Activated naive CD4-positive, alpha-beta T cell treated with anti-CD3 and anti-CD28 coated beads, Interleukin-2, amount 50 U/mL, for 16 hours (primary cell): ENCODE results near the gene HES1.
A peak's percentile ranks its signal among the peaks of the same experiment; 100 is the strongest.
"Not testable (repeated sequence)": the region's sequence is repeated elsewhere in the genome, so short reads cannot be mapped to it uniquely, and the experiment has no call there.

Experiments used
- DNase-seq: peaks from one replicate; pipeline ENCODE4 v3.0.0-alpha.2; 2020

HES1 gene

GRCh38 chr3:194128919-194129295, 7.0 kb upstream of the HES1 start:
- DNase-seq, result not testable (repeated sequence)

- DNase-seq, result no peak
Measured at GRCh38 chr3:194129581-194130133, 6.3 kb upstream of the HES1 start.

GRCh38 chr3:194130188-194130587, 5.8 kb upstream of the HES1 start:
- DNase-seq, result no peak

DNA sequence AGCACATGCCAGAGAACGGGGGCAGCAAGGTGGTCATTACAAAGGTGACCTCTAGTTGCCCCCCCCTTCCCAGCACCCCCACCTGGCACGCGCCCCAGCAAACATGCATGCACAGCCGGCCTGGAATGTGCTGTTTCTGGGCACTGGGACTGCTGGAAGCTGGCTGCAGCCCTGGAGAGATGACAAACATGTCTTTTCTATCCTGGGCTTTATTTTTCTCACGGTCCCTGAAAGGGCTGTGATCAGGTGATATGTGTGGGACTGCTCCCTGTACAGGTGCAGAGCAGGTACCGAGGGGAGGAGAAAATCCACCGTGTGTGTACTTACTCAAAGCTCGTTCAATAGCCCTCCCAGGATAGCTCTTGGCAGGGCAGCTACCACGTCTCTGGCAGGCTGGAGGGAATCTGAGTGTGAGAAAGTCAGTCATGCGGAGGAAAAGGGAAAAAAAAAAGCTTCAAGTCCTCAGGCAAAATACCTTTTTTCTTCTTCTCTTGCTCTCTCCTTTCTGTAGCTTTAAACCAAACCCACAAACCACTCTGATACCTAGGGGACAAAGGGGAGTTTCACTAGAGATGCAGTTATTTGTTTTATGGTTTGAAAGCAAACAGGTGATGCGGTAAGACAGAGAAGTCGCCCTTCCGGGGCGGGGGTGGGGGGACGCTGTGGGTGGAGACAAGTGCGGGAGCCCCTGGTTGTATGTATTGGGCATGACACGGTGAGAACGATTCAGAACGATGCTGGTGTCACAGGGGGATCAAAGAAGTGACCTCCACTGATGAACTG, 5.0 kb upstream of the HES1 start:
- DNase-seq, result no peak

- no peak for DNase-seq
Measured at GRCh38 chr3:194132465-194133286, 3.3 kb upstream of the HES1 start.

GRCh38 chr3:194133661-194134230, 2.2 kb upstream of the HES1 start:
- DNase-seq, result peak; percentile 35

- peak; percentile 58 for DNase-seq
Measured at GRCh38 chr3:194134231-194134756, 1.7 kb upstream of the HES1 start.

- peak; percentile 86 for DNase-seq
Measured at GRCh38 chr3:194134757-194135515, 1.0 kb upstream of the HES1 start.

GRCh38 chr3:194135516-194135805, 487 bp upstream of the HES1 start:
- no peak for DNase-seq

DNA sequence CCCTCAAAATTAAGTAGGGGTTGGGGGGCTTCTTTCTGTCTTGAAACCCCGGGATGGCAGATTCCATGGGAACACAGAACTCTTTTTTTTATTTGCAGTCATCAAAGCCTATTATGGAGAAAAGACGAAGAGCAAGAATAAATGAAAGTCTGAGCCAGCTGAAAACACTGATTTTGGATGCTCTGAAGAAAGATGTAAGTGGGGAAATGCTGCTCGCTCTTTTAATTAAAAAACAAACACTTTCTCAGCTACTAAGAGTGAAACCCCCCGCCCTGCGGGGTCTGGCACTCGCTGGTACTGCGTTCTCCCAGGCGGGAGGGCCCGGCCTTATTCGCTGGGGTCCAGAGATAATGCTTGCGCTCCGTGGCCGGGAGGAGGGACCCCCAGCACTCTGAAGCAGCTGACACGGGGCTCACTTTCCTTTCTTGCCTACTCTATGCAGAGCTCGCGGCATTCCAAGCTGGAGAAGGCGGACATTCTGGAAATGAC, 615 bp downstream of the HES1 start:
- no peak for DNase-seq

DNA sequence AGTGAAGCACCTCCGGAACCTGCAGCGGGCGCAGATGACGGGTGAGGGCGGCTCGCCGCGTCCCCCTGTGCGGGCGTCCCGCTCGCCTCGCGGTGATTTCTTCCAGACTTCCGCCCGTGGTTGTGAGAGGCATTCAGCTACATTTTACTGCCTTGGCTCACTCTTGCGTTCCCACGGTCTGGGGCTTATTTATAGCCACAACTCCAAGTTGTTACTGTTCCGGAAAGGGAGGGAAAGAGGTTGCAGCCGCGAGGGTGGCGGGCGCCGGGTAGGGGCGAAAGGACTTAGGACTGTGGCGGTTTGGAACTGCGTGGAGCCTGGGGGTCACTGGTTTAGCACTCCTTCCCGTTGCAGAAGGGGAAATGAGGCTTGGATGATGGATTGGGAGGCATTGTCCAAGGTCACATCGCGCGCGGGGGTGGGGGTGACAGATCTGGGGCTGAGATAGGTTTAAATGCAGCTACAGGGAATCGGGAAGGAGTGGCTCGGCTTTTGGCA, 1.1 kb downstream of the HES1 start:
- peak; percentile 29 for DNase-seq

- peak; percentile 53 for DNase-seq
Measured at GRCh38 chr3:194137506-194138474, 1.8 kb downstream of the HES1 start.

DNA sequence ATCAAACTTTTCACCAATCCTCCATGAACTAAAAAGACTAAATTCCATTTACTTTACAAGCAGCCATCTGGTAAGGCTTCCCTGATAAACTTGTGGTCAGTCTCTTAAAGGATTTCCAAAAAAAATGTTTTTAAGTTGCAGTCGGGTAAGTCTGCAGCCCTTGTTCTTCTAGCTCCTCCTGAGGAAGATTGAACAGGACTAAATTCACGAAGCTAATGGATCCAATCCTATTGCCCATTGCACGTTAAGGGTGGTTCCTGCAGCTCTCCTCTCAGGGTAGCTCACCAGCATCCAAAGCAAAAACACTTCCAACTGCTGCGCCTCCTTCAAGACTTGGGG, 2.8 kb downstream of the HES1 start:
- DNase-seq, result no peak

DNA sequence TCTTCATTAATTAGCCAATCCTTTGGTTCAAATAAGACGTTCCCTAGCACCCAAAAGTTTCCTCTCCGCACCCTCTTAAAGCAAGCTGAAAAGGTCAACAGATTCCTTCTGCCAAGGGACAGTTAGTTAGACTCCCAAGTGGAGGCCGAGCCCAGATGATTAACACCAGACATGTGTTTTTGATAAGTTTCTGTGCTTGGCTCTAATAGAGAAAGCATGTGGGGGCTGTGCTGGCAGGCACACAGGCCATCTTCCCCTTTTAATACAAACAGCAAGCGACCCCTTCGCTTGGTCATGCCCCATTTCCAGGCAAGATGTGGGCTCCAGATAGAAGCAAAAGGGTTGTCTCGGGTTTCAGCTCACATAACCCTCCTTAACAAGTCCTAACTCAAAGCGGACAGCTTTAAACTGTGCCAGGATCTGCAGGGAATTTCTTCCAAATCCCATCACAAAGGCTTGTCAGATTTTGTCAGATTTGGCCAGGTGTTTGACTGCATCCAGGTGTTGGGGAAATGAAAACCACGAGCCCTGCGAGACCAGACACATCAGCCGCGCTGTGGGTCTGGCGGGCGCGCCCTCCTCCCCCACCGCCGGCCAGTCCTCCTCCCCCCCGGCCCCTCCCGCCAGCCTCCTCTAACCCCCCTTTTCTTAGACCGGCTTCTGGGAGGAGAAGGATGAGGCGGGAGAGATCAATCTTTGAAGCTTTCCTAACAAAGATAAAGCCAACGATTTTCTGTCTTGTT, 3.3 kb downstream of the HES1 start:
- DNase-seq, result no peak

DNA sequence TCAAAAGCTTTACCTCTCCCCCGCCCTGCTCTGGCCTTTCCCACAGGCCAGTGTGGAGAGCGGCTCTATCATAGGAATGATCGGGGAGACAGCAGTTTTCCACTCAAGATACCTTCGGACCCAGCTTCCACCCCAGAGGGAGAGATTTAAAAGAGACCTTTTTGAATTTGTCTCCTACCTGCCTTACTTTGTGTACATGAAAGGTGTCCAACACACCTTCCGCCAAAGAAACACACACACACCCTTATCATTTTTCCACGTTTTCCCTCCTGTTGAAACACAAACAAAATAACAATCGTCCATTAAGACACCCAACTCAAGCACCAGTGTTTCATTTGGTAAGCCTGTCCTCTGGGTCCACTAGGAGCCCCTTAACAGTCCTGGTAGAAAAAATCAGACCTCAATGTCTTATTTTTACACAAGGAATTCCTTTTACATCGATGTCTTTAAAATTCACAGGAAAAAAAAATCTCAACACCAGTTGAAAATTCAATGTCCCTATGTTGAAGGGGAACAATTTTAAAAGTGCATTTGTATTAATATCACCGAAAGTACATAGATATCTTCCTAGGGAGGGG, 4.0 kb downstream of the HES1 start:
- no peak for DNase-seq

DNA sequence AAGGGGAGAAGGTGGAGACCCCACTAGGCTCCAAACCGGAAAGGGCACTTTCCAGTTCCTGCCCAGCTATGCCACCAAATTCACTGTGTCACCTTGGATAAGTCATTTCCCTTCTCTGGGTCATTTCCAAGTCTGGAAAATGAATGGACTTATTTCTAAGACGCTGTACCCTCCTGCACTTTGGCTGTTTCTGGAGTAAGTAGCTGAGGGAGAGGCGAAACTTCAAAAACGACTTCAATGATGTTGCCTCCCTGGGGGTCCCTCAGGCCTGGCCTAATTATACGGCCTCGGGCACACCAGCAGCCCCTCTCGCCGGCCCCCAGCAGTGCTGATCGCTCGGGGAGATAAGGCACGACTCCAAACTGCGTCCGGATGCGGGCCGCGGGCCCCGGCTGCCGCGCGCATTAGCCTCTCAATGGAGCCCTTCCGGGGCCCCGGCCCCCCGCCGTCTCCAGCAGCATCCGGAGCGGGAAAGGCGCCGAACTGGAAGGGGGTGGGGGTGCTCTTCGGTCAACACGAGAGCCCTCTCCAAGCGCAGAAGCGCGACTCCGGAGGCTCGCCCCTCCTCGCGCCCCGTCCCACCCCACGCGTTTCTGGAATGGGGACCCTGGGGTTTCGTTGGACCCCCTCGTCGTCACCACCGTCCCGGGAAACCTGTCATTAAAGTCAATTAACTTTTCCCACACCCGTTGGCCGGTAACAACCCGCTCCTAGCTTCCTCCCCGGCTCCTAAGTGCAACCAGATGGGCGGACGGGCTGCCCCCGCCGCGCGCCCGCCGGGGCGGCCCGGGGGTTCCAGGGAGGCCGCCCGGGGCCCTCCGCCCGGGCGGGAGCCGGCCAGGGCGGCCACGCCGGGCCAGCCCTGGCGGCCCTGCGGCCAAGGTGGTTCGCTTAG, 4.8 kb downstream of the HES1 start:
- DNase-seq, result peak; percentile 26

- DNase-seq, result peak; percentile 75
Measured at GRCh38 chr3:194141415-194142155, 5.6 kb downstream of the HES1 start.
